A549 (cell line): ENCODE results near the gene B4GALT2. TPM values are rescaled to one million over a fixed set of nuclear protein-coding genes. Genes with fewer than 3 reads are reported as not detected.

Source experiments
- ATAC-seq, 2 experiments: fragments of 200-7000 bp in 1 of 2; fragments of >200 bp in 1 of 2; cut with Nextera tagmentation in 1 of 2; cut with Tn5 transposase in 1 of 2; 3 replicates each; pipeline versions ENCODE4 v1.8.0 to v1.9.1; 2018 to 2020; ENCODE audit warnings: mild to moderate bottlenecking in 1 of 2, moderate library complexity in 1 of 2
- CTCF ChIA-PET: fragments of 300-600 bp; sonication (Branson Sonifier 250); formaldehyde crosslinking; extraction: SDS; loops from one replicate; lab custom pipeline; 2021; ENCODE audit warnings: antibody characterized with exemption, inconsistent platforms; lab: Yijun Ruan, JAX
- POLR2A ChIA-PET: fragments of 350-600 bp; formaldehyde crosslinking; extraction: SDS; loops from one replicate; lab custom pipeline; 2021; ENCODE audit warnings: antibody characterized with exemption, inconsistent platforms; lab: Yijun Ruan, JAX
- DNase-seq, 2 experiments: peaks; one replicate each; pipeline versions ENCODE4 v3.0.0 to v3.0.0-alpha.2; 2011 to 2016; ENCODE audit warnings: low read depth in 1 of 2, low spot score in 1 of 2
- FAIRE-seq: peaks from 2 replicates; lab custom pipeline; 2011; peaks lifted over from hg19 to GRCh38; lab: Jason Lieb, UNC
- H3K27ac ChIP-seq, 2 experiments: fragments of >200 bp; sonication (Bioruptor Twin); formaldehyde crosslinking; 3 replicates each; pipeline ENCODE4 v1.5.1; 2016 to 2017
- H3K4me1 ChIP-seq: fragments of >200 bp; sonication (Bioruptor Twin); formaldehyde crosslinking; 3 replicates; pipeline ENCODE4 v1.6.1; 2016
- H3K4me2 ChIP-seq: fragments of >200 bp; sonication (Bioruptor Twin); formaldehyde crosslinking; 3 replicates; pipeline ENCODE4 v1.6.1; 2016
- H3K4me3 ChIP-seq: fragments of >200 bp; sonication (Bioruptor Twin); formaldehyde crosslinking; 3 replicates; pipeline ENCODE4 v1.5.1; 2016
- H3K9me3 ChIP-seq: fragments of >200 bp; sonication (Bioruptor Twin); formaldehyde crosslinking; 3 replicates; pipeline ENCODE4 v1.6.1; 2016
- ATOH8 ChIP-seq: fragments of 250-450 bp; sonication (Bioruptor Pico); IDR thresholded peaks from 2 replicates; pipeline ENCODE4 v1.5.0; 2020; ENCODE audit warnings: low read depth, mild to moderate bottlenecking, moderate library complexity
- CEBPB ChIP-seq, 2 experiments: fragments of >200 bp in 1 of 2; sonication (Bioruptor Twin) in 1 of 2; formaldehyde crosslinking in 1 of 2; IDR thresholded peaks; 2 replicates each; pipeline ENCODE4 v1.6.1; 2012 to 2016
- CHD2 ChIP-seq: fragments of 150-350 bp; IDR thresholded peaks from 2 replicates; pipeline ENCODE4 v1.6.1; 2014; ENCODE audit warnings: low read length; ENCODE audit not compliant: partially characterized antibody
- CHD4 ChIP-seq: fragments of 200-600 bp; sonication (generic); IDR thresholded peaks from 2 replicates; pipeline ENCODE4 v1.6.1; 2016; ENCODE audit warnings: antibody characterized with exemption, mild to moderate bottlenecking, borderline replicate concordance
- EP300 ChIP-seq, 2 experiments: fragments of >200 bp; sonication (Bioruptor Twin); formaldehyde crosslinking; IDR thresholded peaks; 2 replicates in 1 of 2; 3 replicates in 1 of 2; pipeline ENCODE4 v1.6.1; 2016 to 2017
- FOSB ChIP-seq: fragments of 250-450 bp; sonication (Bioruptor Pico); IDR thresholded peaks from 2 replicates; pipeline ENCODE4 v1.5.0; 2020; ENCODE audit warnings: mild to moderate bottlenecking, moderate library complexity
- FOSL2 ChIP-seq, 2 experiments: fragments of 450-650 bp in 1 of 2; fragments of >200 bp in 1 of 2; sonication (Bioruptor Twin) in 1 of 2; formaldehyde crosslinking; IDR thresholded peaks; 2 replicates each; pipeline versions ENCODE4 v1.5.0 to v1.6.1; 2016 to 2020; ENCODE audit warnings: mild to moderate bottlenecking in 1 of 2, moderate library complexity in 1 of 2
- GATA3 ChIP-seq: IDR thresholded peaks from 2 replicates; pipeline ENCODE4 v1.6.1; 2012; ENCODE audit warnings: borderline replicate concordance
- HMGXB4 ChIP-seq: fragments of 250-450 bp; sonication (Bioruptor Pico); IDR thresholded peaks from 2 replicates; pipeline ENCODE4 v1.5.0; 2021; ENCODE audit warnings: mild to moderate bottlenecking, moderate library complexity, borderline replicate concordance
- JUN ChIP-seq, 2 experiments: fragments of >200 bp; sonication (Bioruptor Twin); formaldehyde crosslinking; IDR thresholded peaks; 2 replicates in 1 of 2; 3 replicates in 1 of 2; pipeline ENCODE4 v1.6.1; 2016 to 2017
- KDM5A ChIP-seq: fragments of 200-600 bp; sonication (generic); IDR thresholded peaks from 2 replicates; pipeline ENCODE4 v1.6.1; 2016; ENCODE audit warnings: antibody characterized with exemption, mild to moderate bottlenecking
- MAFK ChIP-seq: fragments of 450-650 bp; IDR thresholded peaks from 2 replicates; pipeline ENCODE4 v1.6.1; 2014; ENCODE audit not compliant: partially characterized antibody
- NFE2L2 ChIP-seq: fragments of 150-350 bp; conservative IDR thresholded peaks from 2 replicates; pipeline ENCODE4 v1.6.1; 2014; ENCODE audit warnings: low read length
- NPAS2 ChIP-seq: fragments of 250-450 bp; sonication (Bioruptor Pico); IDR thresholded peaks from 2 replicates; pipeline ENCODE4 v1.8.0; 2022; ENCODE audit warnings: mild to moderate bottlenecking, moderate library complexity, borderline replicate concordance
- RAD21 ChIP-seq, 2 experiments: fragments of >200 bp in 1 of 2; sonication (Bioruptor Twin) in 1 of 2; formaldehyde crosslinking in 1 of 2; IDR thresholded peaks in 1 of 2; conservative IDR thresholded peaks in 1 of 2; 2 replicates in 1 of 2; 3 replicates in 1 of 2; pipeline ENCODE4 v1.6.1; 2012 to 2018; ENCODE audit warnings: inconsistent platforms in 1 of 2
- RARB ChIP-seq: fragments of 250-450 bp; sonication (Bioruptor Pico); IDR thresholded peaks from 2 replicates; pipeline ENCODE4 v1.8.0; 2021; ENCODE audit warnings: mild to moderate bottlenecking, moderate library complexity
- REST ChIP-seq: fragments of 200-600 bp; sonication (generic); IDR thresholded peaks from 2 replicates; pipeline ENCODE4 v1.6.1; 2016; ENCODE audit warnings: antibody characterized with exemption, mild to moderate bottlenecking, moderate library complexity
- SMC3 ChIP-seq: fragments of >200 bp; sonication (Bioruptor Twin); formaldehyde crosslinking; IDR thresholded peaks from 3 replicates; pipeline ENCODE4 v1.6.1; 2018; ENCODE audit warnings: inconsistent platforms
- SREBF2 ChIP-seq: fragments of 450-650 bp; IDR thresholded peaks from 2 replicates; pipeline ENCODE4 v1.6.1; 2014; ENCODE audit warnings: mild to moderate bottlenecking, moderate library complexity
- USF2 ChIP-seq: fragments of 450-650 bp; IDR thresholded peaks from 2 replicates; pipeline ENCODE4 v1.6.1; 2014; ENCODE audit warnings: antibody characterized with exemption
- WGBS: methylation state at CpG from one replicate; pipeline ENCODE4 v1.1.6; 2017; ENCODE audit errors: missing lambda C conversion rate; 5-methylcytosine and 5-hydroxymethylcytosine counted together
- polyA plus RNA-seq, 4 experiments: library from polyadenylated mRNA; depleted of rRNA in 3 of 4; stranded (reverse); fragments of >200 nt; fragmentation: RNase III in 1 of 4; extraction: RNeasy Plus Mini Kit Qiagen cat#74134 plus additional on column Dnase treatment in 1 of 4; gene quantifications; 2 replicates in 3 of 4; 3 replicates in 1 of 4; pipeline ENCODE4 v1.2.3, GENCODE V29; 2011 to 2017

The B4GALT2 gene
- polyA plus RNA-seq, 2 of the 4 experiments (the other 2 are of a cell fraction), result 19.0 to 35.8 TPM

- FAIRE-seq (no peak), ATAC-seq (no peak)
- POLR2A ChIA-PET, result no interaction called here
- Histone ChIP-seq H3K4me1 (peaks cover 7% of the 10 kb centered on the region; the same call in 1 of the 3 replicates), H3K4me2 (no peak overlapping the region)
- WGBS, result 93% methylated on average over 11 of the region's 12 CpGs
- TF ChIP-seq GATA3 (no peak), REST (no peak), EP300 (IDR thresholded peaks at IDR 0.05) (no peak), FOSL2 (IDR thresholded peaks at IDR 0.05) (no peak), FOSL2 (CRISPR knock-in tag; IDR thresholded peaks at IDR 0.05) (no peak), CEBPB (IDR thresholded peaks at IDR 0.05) (no peak), CHD2 (no peak), MAFK (no peak), USF2 (no peak), SREBF2 (no peak), CHD4 (no peak), KDM5A (no peak), RAD21 (conservative IDR thresholded peaks at IDR 0.05 in 1 of 2, IDR thresholded peaks at IDR 0.05 in 1 of 2) (no peak), FOSB (CRISPR knock-in tag) (no peak), NFE2L2 (no peak), NPAS2 (CRISPR knock-in tag) (no peak), HMGXB4 (no peak), JUN (IDR thresholded peaks at IDR 0.05) (no peak), SMC3 (no peak), ATOH8 (CRISPR knock-in tag) (no peak), RARB (no peak)
- TF ChIP-seq, all 56 proteins: peak for 0
- DNase-seq, result no peak
- H3K9me3 ChIP-seq, result no peaks in the 10 kb centered on the region
- no peak overlapping the region for H3K27ac ChIP-seq
- CTCF ChIA-PET, result interaction anchor here (1.5 to 4.2 kb wide), 2 partner anchors 10 to 37 kb away, joined by 5 to 148 read pairs; no protein-coding TSS in a partner anchor
- no peak overlapping the region for H3K4me3 ChIP-seq
These were observed 29.2 kb downstream of the B4GALT2 start for GRCh38 chr1:44008259-44008658.
